IMR-90 (cell line): Measurements from ENCODE around the gene MRPS21.
A peak's percentile ranks its signal among the peaks of the same experiment; 100 is the strongest.

Experiments used
- BHLHE40 ChIP-seq: fragments of 150-350 bp; IDR thresholded peaks from 2 replicates; pipeline ENCODE4 v1.6.1; 2016; ENCODE audit warnings: mild to moderate bottlenecking, low read depth, low read length
- CEBPB ChIP-seq: IDR thresholded peaks from 2 replicates; pipeline ENCODE4 v1.6.1; 2012; ENCODE audit warnings: low read depth, low read length, improper control_type of control experiment
- FOS ChIP-seq: fragments of 150-350 bp; IDR thresholded peaks from 2 replicates; pipeline ENCODE4 v1.6.1; 2016; ENCODE audit warnings: low read depth, low read length
- MAFK ChIP-seq: IDR thresholded peaks from 2 replicates; pipeline ENCODE4 v1.6.1; 2012; ENCODE audit warnings: low read depth, low read length, improper control_type of control experiment
- MAZ ChIP-seq: IDR thresholded peaks from 2 replicates; pipeline ENCODE4 v1.6.1; 2012; ENCODE audit warnings: low read depth, mild to moderate bottlenecking, low read length, improper control_type of control experiment, moderate library complexity, borderline replicate concordance
- NFE2L2 ChIP-seq: fragments of 150-350 bp; IDR thresholded peaks from 2 replicates; pipeline ENCODE4 v1.6.1; 2016; ENCODE audit warnings: low read depth, mild to moderate bottlenecking, low read length
- POLR2A ChIP-seq: IDR thresholded peaks from 2 replicates; pipeline ENCODE4 v1.6.1; 2012; ENCODE audit warnings: mild to moderate bottlenecking, low read depth, low read length
- RAD21 ChIP-seq: IDR thresholded peaks from 2 replicates; pipeline ENCODE4 v1.6.1; 2012; ENCODE audit warnings: low read length, improper control_type of control experiment
- USF2 ChIP-seq: fragments of 150-350 bp; IDR thresholded peaks from 2 replicates; pipeline ENCODE4 v1.6.1; 2017; ENCODE audit warnings: mild to moderate bottlenecking, antibody characterized with exemption, low read length, low read depth
- TF ChIP-seq, protein P1 (sequence below): conservative IDR thresholded peaks from 2 replicates; pipeline ENCODE4 v1.5.1; 2012; ENCODE audit warnings: mild to moderate bottlenecking, low read depth, low read length, improper control_type of control experiment

- TF ChIP-seq USF2 (no peak), POLR2A (no peak), MAFK (no peak), FOS (no peak), NFE2L2 (no peak), RAD21 (no peak), MAZ (peak; percentile 80; the same call in 1 of the 2 replicates), BHLHE40 (no peak), CEBPB (no peak)
- TF ChIP-seq, protein P1, sequence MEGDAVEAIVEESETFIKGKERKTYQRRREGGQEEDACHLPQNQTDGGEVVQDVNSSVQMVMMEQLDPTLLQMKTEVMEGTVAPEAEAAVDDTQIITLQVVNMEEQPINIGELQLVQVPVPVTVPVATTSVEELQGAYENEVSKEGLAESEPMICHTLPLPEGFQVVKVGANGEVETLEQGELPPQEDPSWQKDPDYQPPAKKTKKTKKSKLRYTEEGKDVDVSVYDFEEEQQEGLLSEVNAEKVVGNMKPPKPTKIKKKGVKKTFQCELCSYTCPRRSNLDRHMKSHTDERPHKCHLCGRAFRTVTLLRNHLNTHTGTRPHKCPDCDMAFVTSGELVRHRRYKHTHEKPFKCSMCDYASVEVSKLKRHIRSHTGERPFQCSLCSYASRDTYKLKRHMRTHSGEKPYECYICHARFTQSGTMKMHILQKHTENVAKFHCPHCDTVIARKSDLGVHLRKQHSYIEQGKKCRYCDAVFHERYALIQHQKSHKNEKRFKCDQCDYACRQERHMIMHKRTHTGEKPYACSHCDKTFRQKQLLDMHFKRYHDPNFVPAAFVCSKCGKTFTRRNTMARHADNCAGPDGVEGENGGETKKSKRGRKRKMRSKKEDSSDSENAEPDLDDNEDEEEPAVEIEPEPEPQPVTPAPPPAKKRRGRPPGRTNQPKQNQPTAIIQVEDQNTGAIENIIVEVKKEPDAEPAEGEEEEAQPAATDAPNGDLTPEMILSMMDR = no peak
Observed at GRCh38 chr1:150268705-150269403, 24.8 kb upstream of the MRPS21 start, which contains the start of gene APH1A.
